PC-3 (cell line): ENCODE results near the gene FAM114A1. TPM values are rescaled to one million over a fixed set of nuclear protein-coding genes. Genes with fewer than 3 reads are reported as not detected.
A peak's percentile ranks its signal among the peaks of the same experiment; 100 is the strongest.

Source experiments
- ATAC-seq: fragments of 200-7000 bp; cut with Tn5 transposase; 2 replicates; pipeline ENCODE4 v1.9.1; 2020; ENCODE audit warnings: mild to moderate bottlenecking, moderate library complexity
- BruUV-seq: library from RNA; stranded (reverse); fragments of 400-500 nt; replicated peaks from 2 replicates; lab custom pipeline; 2021; lab: Mats Ljungman, UMichigan
- CTCF ChIA-PET: fragments of 300-600 bp; sonication (Branson Sonifier 250); formaldehyde crosslinking; loops from one replicate; lab custom pipeline; 2022; ENCODE audit warnings: antibody characterized with exemption; lab: Charles Lee
- POLR2A ChIA-PET: fragments of 300-600 bp; sonication (Branson Sonifier 250); formaldehyde crosslinking; loops from one replicate; lab custom pipeline; 2022; ENCODE audit warnings: antibody characterized with exemption; ENCODE audit not compliant: unreplicated experiment; lab: Charles Lee
- DNase-seq: peaks from one replicate; pipeline ENCODE4 v3.0.0-alpha.2; 2015
- H2AFZ ChIP-seq: fragments of 300-600 bp; sonication (generic); 2 replicates; pipeline ENCODE4 v1.6.0; 2016; ENCODE audit warnings: antibody characterized with exemption, low read length
- H3F3A ChIP-seq: fragments of 300-600 bp; sonication (generic); one replicate; pipeline ENCODE4 v1.6.0; 2017; ENCODE audit warnings: antibody characterized with exemption, low read length, control low read depth, mild to moderate bottlenecking; ENCODE audit not compliant: unreplicated experiment
- H3K27ac ChIP-seq: fragments of 300-600 bp; sonication (generic); 2 replicates; pipeline ENCODE4 v1.5.1; 2016; ENCODE audit warnings: mild to moderate bottlenecking, low read length
- H3K27me3 ChIP-seq: fragments of 300-600 bp; sonication (generic); 2 replicates; pipeline ENCODE4 v1.6.1; 2016; ENCODE audit warnings: low read length, mixed read lengths
- H3K36me3 ChIP-seq: fragments of 300-600 bp; sonication (generic); 2 replicates; pipeline ENCODE4 v1.6.1; 2016; ENCODE audit warnings: low read depth, mixed run types, low read length, mixed read lengths
- H3K4me1 ChIP-seq: fragments of 300-600 bp; sonication (generic); 2 replicates; pipeline ENCODE4 v1.5.1; 2016; ENCODE audit warnings: low read length; ENCODE audit not compliant: insufficient read depth
- H3K4me2 ChIP-seq: fragments of 300-600 bp; sonication (generic); 2 replicates; pipeline ENCODE4 v1.6.0; 2016; ENCODE audit warnings: low read length
- H3K4me3 ChIP-seq: fragments of 300-600 bp; sonication (generic); 2 replicates; pipeline ENCODE4 v1.5.1; 2016; ENCODE audit warnings: mild to moderate bottlenecking, low read length, mixed read lengths
- H3K79me2 ChIP-seq: fragments of 300-600 bp; sonication (generic); 2 replicates; pipeline ENCODE4 v1.6.1; 2017; ENCODE audit warnings: low read length, mixed read lengths
- H3K9ac ChIP-seq: fragments of 300-600 bp; sonication (generic); 2 replicates; pipeline ENCODE4 v1.6.0; 2016; ENCODE audit warnings: mild to moderate bottlenecking, low read length
- H3K9me2 ChIP-seq: fragments of 300-600 bp; sonication (generic); replicated peaks from 2 replicates; pipeline ENCODE4 v1.6.1; 2016; ENCODE audit warnings: mixed run types, low read length, mixed read lengths
- H3K9me3 ChIP-seq: fragments of 300-600 bp; sonication (generic); 2 replicates; pipeline ENCODE4 v1.6.1; 2016; ENCODE audit warnings: low read length, mixed read lengths
- H4K20me1 ChIP-seq: fragments of 300-600 bp; sonication (generic); 2 replicates; pipeline ENCODE4 v1.6.1; 2016; ENCODE audit warnings: low read length, mixed read lengths
- EZH2 ChIP-seq: fragments of 300-600 bp; sonication (generic); IDR thresholded peaks from one replicate; pipeline ENCODE4 v1.6.1; 2017; ENCODE audit warnings: antibody characterized with exemption, mild to moderate bottlenecking, low read length; ENCODE audit not compliant: unreplicated experiment
- EZH2phosphoT487 ChIP-seq: fragments of 300-600 bp; sonication (generic); IDR thresholded peaks from 2 replicates; pipeline ENCODE4 v1.6.1; 2018; ENCODE audit warnings: mild to moderate bottlenecking, antibody characterized with exemption, low read length, borderline replicate concordance
- intact Hi-C: fragments of 100-400 bp; cut with micrococcal nuclease; formaldehyde crosslinking; loops from 2 replicates; pipeline ENCODE4 v1.9.0; 2023
- total RNA-seq: library from RNA; depleted of rRNA; stranded (reverse); fragments of >200 nt; gene quantifications from 2 replicates; pipeline ENCODE4 v1.2.3, GENCODE V29; 2014
- TF ChIP-seq, protein P1 (sequence below): fragments of 300-600 bp; sonication (generic); conservative IDR thresholded peaks from 2 replicates; pipeline ENCODE4 v1.5.1; 2017; ENCODE audit warnings: antibody characterized with exemption, low read depth, mild to moderate bottlenecking, low read length

The FAM114A1 gene
- total RNA-seq, 1 experiment from 2014 or later = 25.0 TPM

DNA sequence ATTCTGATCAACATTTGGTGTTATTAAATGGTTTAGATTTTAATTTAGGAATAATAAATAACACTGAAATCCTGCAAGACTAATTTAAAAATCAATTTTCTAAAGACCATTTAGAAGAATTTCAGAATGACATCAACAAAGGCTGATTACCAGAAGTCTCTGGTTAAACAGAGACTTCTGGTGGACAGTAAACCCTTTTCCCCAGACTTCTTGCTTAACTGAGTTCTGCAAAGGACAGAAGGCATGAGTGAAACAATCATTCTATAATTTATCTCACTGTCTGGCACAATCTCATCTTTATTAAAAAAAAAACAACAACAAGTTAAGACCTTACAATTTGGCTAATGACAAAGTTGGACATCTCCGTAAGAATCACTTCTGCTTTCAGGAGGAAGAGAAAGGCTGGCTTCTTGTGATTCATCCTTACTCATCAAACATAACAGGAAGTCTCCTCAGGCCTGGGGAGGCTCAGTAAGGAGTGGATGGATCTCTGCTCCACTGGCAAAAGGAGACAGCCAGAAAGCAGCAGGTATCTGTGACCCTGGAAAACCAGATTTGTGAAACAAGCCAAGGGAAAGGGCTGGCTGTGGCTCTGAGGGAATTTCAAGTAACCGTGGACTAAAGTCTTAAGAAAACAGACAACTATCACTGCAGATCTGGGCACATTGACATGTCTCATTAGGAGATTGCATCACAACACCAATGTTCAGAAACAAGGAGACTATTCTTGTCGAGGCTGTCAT lies 10.1 kb upstream of the FAM114A1 start:
- H3K4me2 ChIP-seq = peak overlapping the region; percentile 88
- ChIA-PET CTCF (no interaction called here), POLR2A (interaction anchor here (0.6 kb wide), 1 partner anchor 10 kb away, joined by 4 read pairs; no protein-coding TSS in a partner anchor)
- TF ChIP-seq EZH2phosphoT487 (no peak), EZH2 (no peak)
- TF ChIP-seq, protein P1, sequence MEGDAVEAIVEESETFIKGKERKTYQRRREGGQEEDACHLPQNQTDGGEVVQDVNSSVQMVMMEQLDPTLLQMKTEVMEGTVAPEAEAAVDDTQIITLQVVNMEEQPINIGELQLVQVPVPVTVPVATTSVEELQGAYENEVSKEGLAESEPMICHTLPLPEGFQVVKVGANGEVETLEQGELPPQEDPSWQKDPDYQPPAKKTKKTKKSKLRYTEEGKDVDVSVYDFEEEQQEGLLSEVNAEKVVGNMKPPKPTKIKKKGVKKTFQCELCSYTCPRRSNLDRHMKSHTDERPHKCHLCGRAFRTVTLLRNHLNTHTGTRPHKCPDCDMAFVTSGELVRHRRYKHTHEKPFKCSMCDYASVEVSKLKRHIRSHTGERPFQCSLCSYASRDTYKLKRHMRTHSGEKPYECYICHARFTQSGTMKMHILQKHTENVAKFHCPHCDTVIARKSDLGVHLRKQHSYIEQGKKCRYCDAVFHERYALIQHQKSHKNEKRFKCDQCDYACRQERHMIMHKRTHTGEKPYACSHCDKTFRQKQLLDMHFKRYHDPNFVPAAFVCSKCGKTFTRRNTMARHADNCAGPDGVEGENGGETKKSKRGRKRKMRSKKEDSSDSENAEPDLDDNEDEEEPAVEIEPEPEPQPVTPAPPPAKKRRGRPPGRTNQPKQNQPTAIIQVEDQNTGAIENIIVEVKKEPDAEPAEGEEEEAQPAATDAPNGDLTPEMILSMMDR = no peak
- H3K27me3 ChIP-seq = no peaks in the 10 kb centered on the region
- peak overlapping the region; percentile 47 for H3K9ac ChIP-seq
- DNase-seq (peak; percentile 84), ATAC-seq (peak; percentile 91)
- H3K9me2 ChIP-seq = no peaks in the 10 kb centered on the region
- H2AFZ ChIP-seq = peak overlapping the region; percentile 71
- peaks cover 5% of the 10 kb centered on the region for H3F3A ChIP-seq
- H3K79me2 ChIP-seq = no peaks in the 10 kb centered on the region
- intact Hi-C loops = loop anchor here (5.0 kb wide), 1 partner anchor 70 kb away; no protein-coding TSS in a partner anchor
- no peaks in the 10 kb centered on the region for H3K9me3 ChIP-seq
- peak overlapping the region; percentile 91 for H3K27ac ChIP-seq
- TSS peak; percentile 49 for BruUV-seq
- H3K36me3 ChIP-seq = no peaks in the 10 kb centered on the region
- no peaks in the 10 kb centered on the region for H4K20me1 ChIP-seq
- H3K4me3 ChIP-seq = peak overlapping the region; percentile 69
- peaks cover 15% of the 10 kb centered on the region for H3K4me1 ChIP-seq

DNA sequence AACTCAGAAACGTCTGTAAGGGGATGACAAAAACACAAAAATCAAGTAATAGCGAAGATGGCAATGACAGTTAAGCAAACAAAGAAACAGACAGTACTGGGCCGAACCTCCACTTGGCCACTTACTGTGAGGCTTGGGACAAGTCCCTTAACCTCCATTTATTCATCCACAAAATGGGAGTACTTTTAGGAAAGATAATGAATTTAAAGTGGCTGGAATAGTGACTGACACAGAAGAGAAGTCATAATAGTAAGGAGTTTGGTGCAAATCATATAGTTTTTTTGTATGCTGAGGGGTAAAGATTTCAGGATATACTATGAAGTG lies 9.5 kb upstream of the FAM114A1 start:
- H3F3A ChIP-seq = peaks cover 5% of the 10 kb centered on the region
- H3K9me2 ChIP-seq = no peaks in the 10 kb centered on the region
- no peaks in the 10 kb centered on the region for H3K9me3 ChIP-seq
- H3K27me3 ChIP-seq = no peaks in the 10 kb centered on the region
- H3K79me2 ChIP-seq = no peaks in the 10 kb centered on the region
- H3K4me3 ChIP-seq = peak overlapping the region; percentile 43; the same call in 1 of the 2 replicates
- H3K36me3 ChIP-seq = no peaks in the 10 kb centered on the region
- H3K9ac ChIP-seq = peak overlapping the region; percentile 34; the same call in 1 of the 2 replicates
- DNase-seq (no peak), ATAC-seq (no peak)
- CTCF ChIA-PET = no interaction called here
- no peaks in the 10 kb centered on the region for H4K20me1 ChIP-seq
- H3K4me1 ChIP-seq = peaks cover 15% of the 10 kb centered on the region
- BruUV-seq = TSS peak; percentile 79
- POLR2A ChIA-PET = no interaction called here
- TF ChIP-seq EZH2 (no peak), EZH2phosphoT487 (no peak)
- TF ChIP-seq, protein P1 = no peak
- H2AFZ ChIP-seq = peak overlapping the region; percentile 58
- H3K4me2 ChIP-seq = peak overlapping the region; percentile 88
- intact Hi-C loops = loop anchor here (5.0 kb wide), 1 partner anchor 71 kb away; no protein-coding TSS in a partner anchor
- peak overlapping the region; percentile 91 for H3K27ac ChIP-seq

DNA sequence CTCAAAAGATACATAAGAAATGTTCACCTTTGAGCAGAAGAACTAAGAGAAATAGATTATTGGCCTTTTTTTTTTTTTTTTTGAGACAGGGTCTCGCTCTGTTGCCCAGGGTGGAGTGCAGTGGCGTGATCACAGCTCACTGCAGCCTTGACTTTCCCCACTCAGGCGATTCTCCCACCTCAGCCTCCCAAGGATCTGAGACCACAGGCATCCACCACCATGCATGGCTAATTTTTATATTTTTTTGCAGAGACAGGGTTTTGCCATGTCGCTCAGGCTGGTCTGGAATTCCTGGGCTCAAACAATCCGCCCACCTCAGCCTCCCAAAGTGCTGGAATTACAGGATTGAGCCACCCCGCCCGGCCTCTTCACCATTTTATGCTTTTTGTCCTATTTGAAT lies 8.1 kb upstream of the FAM114A1 start:
- ATAC-seq = no peak
- no peaks in the 10 kb centered on the region for H3K9me3 ChIP-seq
- no peak for DNase-seq
- H4K20me1 ChIP-seq = no peaks in the 10 kb centered on the region
- no peaks in the 10 kb centered on the region for H3K79me2 ChIP-seq
- no peak overlapping the region for H3K27ac ChIP-seq
- no peak overlapping the region for H3K9ac ChIP-seq
- ChIA-PET POLR2A (no interaction called here), CTCF (no interaction called here)
- no peak overlapping the region for H3K4me2 ChIP-seq
- H3K27me3 ChIP-seq = no peaks in the 10 kb centered on the region
- H2AFZ ChIP-seq = no peak overlapping the region
- peaks cover 5% of the 10 kb centered on the region for H3F3A ChIP-seq
- peaks cover 15% of the 10 kb centered on the region for H3K4me1 ChIP-seq
- intact Hi-C loops = loop anchor here (5.0 kb wide), 1 partner anchor 72 kb away; no protein-coding TSS in a partner anchor
- no peak overlapping the region for H3K4me3 ChIP-seq
- H3K36me3 ChIP-seq = no peaks in the 10 kb centered on the region
- TF ChIP-seq EZH2phosphoT487 = no peak
- TF ChIP-seq, protein P1 = no peak
- TF ChIP-seq EZH2 = no peak
- H3K9me2 ChIP-seq = no peaks in the 10 kb centered on the region
- BruUV-seq = no TSS peak
